Measurements from ENCODE around the gene MTUS2. TPM values are rescaled to one million over a fixed set of nuclear protein-coding genes. Genes with fewer than 3 reads are reported as not detected.

Gene MTUS2
- total RNA-seq, 4 donors from 2014 or later: 0.16 to 0.75 (median 0.24) TPM

DNA sequence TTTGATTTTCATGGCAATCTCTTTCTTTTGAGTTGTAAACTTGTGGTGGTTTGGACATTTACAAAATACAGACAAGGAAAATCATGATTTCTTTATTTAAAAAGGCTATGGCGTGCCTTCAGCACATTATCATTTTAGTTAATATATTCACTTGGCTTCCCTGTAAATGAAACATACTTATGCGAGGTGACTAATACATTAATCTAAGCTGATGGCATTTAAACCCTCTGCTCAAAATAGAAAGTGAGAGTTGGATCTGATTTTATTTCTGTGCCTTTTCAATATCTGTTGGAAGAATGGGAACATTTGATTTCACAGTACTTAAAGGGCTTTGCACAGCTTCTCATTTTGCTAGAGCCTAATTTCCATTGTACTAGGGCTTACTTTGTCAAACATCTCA, 289.8 kb downstream of the MTUS2 start:
- 69 to 86% methylated on average over 2 of the region's 2 CpGs for WGBS, 2 donors (ENCODE audit: low coverage in 1 of 2)
- in situ Hi-C loops (cut with MboI; ENCODE audit: low pct_ligation_motif_present in 1 of 4, low pct_unique_long_range_greater_than_20kb in 1 of 4, low sequenced_read_pairs in 3 of 4) (loop anchor here in 1 of 4 donors (10.0 kb wide), 1 partner anchor 55 kb away; no protein-coding TSS in a partner anchor), intact Hi-C loops (cut with DNase I; ENCODE audit: low total_unique reads) (no loop called here)
- no peaks in the 10 kb centered on the region for H3K36me3 ChIP-seq
- no peaks in the 10 kb centered on the region for H3K4me1 ChIP-seq
- H3K9me3 ChIP-seq: no peaks in the 10 kb centered on the region
- H3K27me3 ChIP-seq: no peaks in the 10 kb centered on the region
- no peak overlapping the region for H3K4me3 ChIP-seq
- no peak for TF ChIP-seq POLR2A (IDR thresholded peaks at IDR 0.05)
- no peak for TF ChIP-seq EP300 (IDR thresholded peaks at IDR 0.05; ENCODE audit: low read depth)
- TF ChIP-seq POLR2AphosphoS5 (IDR thresholded peaks at IDR 0.05): no peak
- TF ChIP-seq, protein P1, sequence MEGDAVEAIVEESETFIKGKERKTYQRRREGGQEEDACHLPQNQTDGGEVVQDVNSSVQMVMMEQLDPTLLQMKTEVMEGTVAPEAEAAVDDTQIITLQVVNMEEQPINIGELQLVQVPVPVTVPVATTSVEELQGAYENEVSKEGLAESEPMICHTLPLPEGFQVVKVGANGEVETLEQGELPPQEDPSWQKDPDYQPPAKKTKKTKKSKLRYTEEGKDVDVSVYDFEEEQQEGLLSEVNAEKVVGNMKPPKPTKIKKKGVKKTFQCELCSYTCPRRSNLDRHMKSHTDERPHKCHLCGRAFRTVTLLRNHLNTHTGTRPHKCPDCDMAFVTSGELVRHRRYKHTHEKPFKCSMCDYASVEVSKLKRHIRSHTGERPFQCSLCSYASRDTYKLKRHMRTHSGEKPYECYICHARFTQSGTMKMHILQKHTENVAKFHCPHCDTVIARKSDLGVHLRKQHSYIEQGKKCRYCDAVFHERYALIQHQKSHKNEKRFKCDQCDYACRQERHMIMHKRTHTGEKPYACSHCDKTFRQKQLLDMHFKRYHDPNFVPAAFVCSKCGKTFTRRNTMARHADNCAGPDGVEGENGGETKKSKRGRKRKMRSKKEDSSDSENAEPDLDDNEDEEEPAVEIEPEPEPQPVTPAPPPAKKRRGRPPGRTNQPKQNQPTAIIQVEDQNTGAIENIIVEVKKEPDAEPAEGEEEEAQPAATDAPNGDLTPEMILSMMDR (IDR thresholded peaks at IDR 0.05): no peak
- DNase-seq: no peak
- H3K27ac ChIP-seq: no peak overlapping the region

DNA sequence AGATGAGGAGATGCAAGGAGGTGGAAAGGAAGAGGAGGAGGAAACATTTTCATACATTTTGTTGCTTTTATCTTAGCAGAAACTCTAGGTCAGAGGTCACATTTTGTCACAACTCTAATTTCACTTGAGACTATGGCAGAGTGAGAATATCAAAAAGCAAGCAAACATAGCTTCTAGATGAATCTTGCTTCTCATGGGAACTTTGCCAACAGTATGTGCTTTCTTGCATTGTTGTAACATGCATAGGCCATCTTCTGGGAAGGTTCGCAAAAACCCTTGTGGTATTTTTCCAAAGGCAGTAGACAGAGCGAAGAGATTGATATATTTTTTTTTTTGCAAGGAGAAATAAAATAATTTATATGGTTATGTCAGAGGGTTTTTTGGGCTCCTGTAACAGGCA, 291.3 kb downstream of the MTUS2 start:
- Histone ChIP-seq H3K9me3 (no peaks in the 10 kb centered on the region), H3K4me3 (no peak overlapping the region), H3K27me3 (no peaks in the 10 kb centered on the region), H3K27ac (no peak overlapping the region), H3K4me1 (no peaks in the 10 kb centered on the region), H3K36me3 (no peaks in the 10 kb centered on the region)
- DNase-seq: no peak
- WGBS, 2 donors (ENCODE audit: low coverage in 1 of 2): 87 to 97% methylated on average over 2 of the region's 2 CpGs
- in situ Hi-C loops (cut with MboI; ENCODE audit: low pct_ligation_motif_present in 1 of 4, low pct_unique_long_range_greater_than_20kb in 1 of 4, low sequenced_read_pairs in 3 of 4): no loop called here
- intact Hi-C loops (cut with DNase I; ENCODE audit: low total_unique reads): no loop called here
- TF ChIP-seq POLR2AphosphoS5 (IDR thresholded peaks at IDR 0.05): no peak
- TF ChIP-seq, protein P1 (IDR thresholded peaks at IDR 0.05): no peak
- no peak for TF ChIP-seq EP300 (IDR thresholded peaks at IDR 0.05; ENCODE audit: low read depth)
- no peak for TF ChIP-seq POLR2A (IDR thresholded peaks at IDR 0.05)

DNA sequence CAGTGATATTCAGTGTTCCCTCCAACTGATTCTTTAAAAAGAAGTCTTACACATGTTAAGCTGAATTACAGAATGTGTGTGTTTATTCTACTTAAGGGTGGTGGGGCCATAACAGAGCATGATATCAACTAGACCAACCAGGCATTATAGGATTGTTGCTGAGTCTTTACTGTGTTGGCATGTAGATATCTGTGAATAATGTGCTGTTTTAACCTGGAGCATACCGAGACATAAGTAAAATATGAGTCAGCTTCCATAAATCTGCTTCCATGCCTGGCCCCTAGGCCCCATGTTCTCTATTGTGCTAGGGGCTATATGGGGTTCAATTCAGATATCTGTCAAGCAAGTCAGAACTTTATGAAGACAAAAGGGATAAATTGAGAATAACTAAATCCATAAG, 295.7 kb downstream of the MTUS2 start:
- H3K27me3 ChIP-seq: no peaks in the 10 kb centered on the region
- H3K4me1 ChIP-seq: no peaks in the 10 kb centered on the region
- in situ Hi-C loops (cut with MboI; ENCODE audit: low pct_ligation_motif_present in 1 of 4, low pct_unique_long_range_greater_than_20kb in 1 of 4, low sequenced_read_pairs in 3 of 4): no loop called here
- intact Hi-C loops (cut with DNase I; ENCODE audit: low total_unique reads): no loop called here
- TF ChIP-seq POLR2A (IDR thresholded peaks at IDR 0.05): no peak
- TF ChIP-seq, protein P1 (IDR thresholded peaks at IDR 0.05): no peak
- TF ChIP-seq POLR2AphosphoS5 (IDR thresholded peaks at IDR 0.05): no peak
- no peak for TF ChIP-seq EP300 (IDR thresholded peaks at IDR 0.05; ENCODE audit: low read depth)
- DNase-seq: no peak
- WGBS, 2 donors (ENCODE audit: low coverage in 1 of 2): 59 to 100% methylated on average over 1 of the region's 1 CpG
- H3K9me3 ChIP-seq: no peaks in the 10 kb centered on the region
- no peak overlapping the region for H3K4me3 ChIP-seq
- no peak overlapping the region for H3K27ac ChIP-seq
- no peaks in the 10 kb centered on the region for H3K36me3 ChIP-seq

DNA sequence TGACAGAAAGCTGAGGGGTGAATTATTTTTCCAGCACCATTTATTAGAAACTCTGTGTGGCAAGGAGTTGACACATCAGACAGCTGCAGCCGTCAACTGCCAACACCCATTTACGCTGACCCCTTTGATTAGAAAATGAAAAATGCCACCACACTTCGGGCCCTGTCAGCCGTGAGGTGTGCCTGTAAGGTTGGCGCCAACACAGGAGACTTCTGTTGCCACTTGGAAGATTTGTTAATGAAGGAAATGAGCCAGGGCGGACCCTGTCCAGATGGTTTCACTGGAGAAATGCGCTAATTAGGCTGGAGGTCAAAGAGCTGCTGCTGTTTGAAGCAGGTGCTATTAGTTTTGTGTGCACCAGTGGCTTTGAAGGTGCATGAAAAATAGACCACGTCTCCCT, 297.5 kb downstream of the MTUS2 start:
- no peaks in the 10 kb centered on the region for H3K9me3 ChIP-seq
- 90% methylated on average over 8 of the region's 8 CpGs; no CpG with 5 or more reads in 1 of the 2 donors for WGBS, 2 donors (ENCODE audit: low coverage in 1 of 2)
- no peak overlapping the region for H3K27ac ChIP-seq
- in situ Hi-C loops (cut with MboI; ENCODE audit: low pct_ligation_motif_present in 1 of 4, low pct_unique_long_range_greater_than_20kb in 1 of 4, low sequenced_read_pairs in 3 of 4): no loop called here
- DNase-seq: no peak
- H3K27me3 ChIP-seq: no peaks in the 10 kb centered on the region
- TF ChIP-seq POLR2A (IDR thresholded peaks at IDR 0.05) (no peak), POLR2AphosphoS5 (IDR thresholded peaks at IDR 0.05) (no peak), EP300 (IDR thresholded peaks at IDR 0.05; ENCODE audit: low read depth) (no peak)
- TF ChIP-seq, protein P1 (IDR thresholded peaks at IDR 0.05): no peak
- H3K4me3 ChIP-seq: no peak overlapping the region
- H3K36me3 ChIP-seq: no peaks in the 10 kb centered on the region
- H3K4me1 ChIP-seq: no peaks in the 10 kb centered on the region
- intact Hi-C loops (cut with DNase I; ENCODE audit: low total_unique reads): no loop called here
